Activated naive CD8-positive, alpha-beta T cell treated with anti-CD3 and anti-CD28 coated beads, Interleukin-2, amount 50 U/mL, for 16 hours (primary cell): ENCODE measurements around the gene ADD2.

ENCODE experiments used
- DNase-seq: peaks from one replicate; pipeline ENCODE4 v3.0.0-alpha.2; 2020; ENCODE audit warnings: low read depth, low spot score

The ADD2 gene

DNA sequence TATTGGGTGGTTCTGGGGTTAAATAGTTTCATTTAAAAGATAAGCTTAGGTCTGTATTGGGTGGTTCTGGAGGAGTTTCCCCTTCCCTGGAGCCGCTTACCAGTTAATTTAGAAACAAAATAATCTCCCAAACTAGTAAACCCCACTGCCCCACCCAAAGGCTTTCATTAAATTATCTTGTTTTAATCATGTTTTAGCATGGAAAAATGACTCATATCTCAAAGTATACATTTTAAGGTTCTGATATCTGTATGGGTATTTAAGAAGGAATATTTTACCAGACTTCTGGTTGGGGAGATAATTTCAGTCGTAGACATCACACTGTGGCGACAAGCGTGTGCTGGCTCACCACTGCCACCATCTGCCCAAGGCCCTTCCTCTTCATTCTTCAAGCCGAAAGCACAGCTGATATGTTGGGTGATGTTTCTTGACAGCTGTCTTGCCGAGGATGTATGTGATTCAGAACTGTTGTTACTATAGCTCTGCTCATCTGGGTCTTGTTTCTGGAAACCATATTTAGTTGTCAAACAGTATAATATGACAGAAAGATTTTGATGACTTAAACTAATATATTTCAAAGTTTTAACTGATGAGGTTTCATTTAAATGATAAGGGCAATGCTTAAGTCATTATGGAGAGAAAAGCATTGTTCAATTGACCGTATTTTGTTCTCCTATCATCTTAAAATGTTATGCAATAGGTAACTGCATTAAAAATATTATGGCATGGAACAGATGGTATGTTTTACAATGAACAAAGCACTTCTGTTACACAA is 17.3 kb upstream of the ADD2 start:
- DNase-seq: no peak

DNA sequence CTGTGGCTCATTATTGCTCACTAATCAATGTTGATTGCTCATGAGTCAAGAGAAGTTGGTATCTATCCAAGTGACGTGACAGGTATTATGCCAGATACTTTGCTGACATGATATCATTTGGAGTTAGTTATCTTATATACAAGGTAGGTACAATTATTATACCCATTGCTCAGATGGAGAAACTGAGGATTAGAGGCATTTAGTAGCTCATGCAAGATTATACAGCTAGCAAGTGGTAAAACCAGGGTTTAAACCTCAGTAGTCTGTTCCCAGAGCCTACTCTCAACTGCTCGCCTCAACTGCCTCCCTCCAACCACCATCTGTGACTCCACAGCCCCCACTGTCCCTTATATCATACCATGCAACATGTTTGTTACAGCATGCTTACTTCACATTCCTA is 16.3 kb upstream of the ADD2 start:
- no peak for DNase-seq

DNA sequence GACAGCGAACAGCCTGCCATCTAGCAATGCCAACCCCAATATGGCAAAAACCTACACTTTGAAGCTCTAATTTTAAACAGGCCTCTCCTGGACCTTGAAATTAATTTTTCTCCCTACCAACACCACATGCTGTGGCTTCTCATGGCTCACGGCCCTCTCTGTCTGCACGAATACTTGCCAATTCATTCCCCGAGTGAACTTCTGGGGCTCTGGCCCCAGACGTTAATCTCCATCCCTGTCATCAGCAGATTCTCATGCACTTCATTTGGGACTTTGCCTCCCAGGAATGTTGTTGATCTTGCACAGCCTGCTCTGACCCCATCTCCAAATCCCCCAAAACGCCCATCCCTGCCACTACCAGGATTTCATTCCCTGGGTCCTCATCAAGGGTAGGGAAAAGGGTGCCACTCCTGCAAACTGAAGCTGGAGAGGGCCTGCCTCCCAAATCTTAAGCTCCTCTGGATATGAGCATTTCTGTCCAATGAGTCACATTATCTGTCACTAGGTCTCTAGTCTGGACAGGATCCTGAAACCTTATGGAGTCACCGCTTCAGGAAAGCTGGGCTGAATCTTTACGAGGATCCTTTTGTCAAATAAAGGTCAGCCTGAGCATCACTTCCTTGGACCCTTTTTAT is 12.0 kb upstream of the ADD2 start:
- DNase-seq: no peak

GRCh38 chr2:70779491-70779890 is 11.5 kb upstream of the ADD2 start:
- no peak for DNase-seq

DNA sequence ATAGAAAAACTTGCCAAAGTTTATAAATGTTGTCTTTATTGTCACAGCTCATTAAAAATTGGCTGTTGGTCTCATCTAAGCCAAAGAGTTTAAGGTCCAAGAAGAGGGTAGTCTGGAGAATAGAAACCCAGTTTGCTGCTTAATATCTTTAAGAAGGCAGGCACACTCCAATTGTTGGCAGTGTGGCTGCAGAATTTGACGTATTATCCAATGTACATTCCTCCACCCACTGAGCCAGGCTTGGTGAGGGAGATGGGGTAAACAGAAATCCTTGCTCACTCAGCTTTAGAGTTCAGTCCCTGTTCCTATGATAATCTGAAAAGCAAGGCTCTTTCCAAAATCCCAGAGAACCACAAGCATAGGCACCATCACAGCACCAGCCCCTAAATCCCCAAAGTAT is 10.7 kb upstream of the ADD2 start:
- no peak for DNase-seq

- no peak for DNase-seq
Observed at GRCh38 chr2:70777450-70777849, 9.4 kb upstream of the ADD2 start.

- no peak for DNase-seq
Observed at GRCh38 chr2:70776266-70776665, 8.3 kb upstream of the ADD2 start.

DNA sequence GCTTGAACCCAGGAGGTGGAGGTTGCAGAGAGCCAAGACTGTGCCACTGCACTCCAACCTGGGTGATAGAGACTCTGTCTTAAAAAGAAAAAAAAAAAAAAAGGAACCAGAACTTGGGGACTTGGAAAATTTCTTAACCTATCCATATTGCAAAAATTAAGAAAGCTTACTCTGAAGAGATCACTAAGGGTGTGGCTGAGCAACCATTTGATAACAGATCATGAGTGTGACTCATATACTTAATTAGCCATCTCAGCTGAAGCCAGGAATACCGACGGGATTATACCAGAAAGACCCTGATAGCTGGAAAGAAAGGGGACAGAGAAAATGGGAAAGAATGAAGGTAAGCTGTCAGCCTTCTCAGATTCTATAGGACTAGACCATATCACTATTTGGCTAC is 7.1 kb upstream of the ADD2 start:
- DNase-seq: no peak

GRCh38 chr2:70772486-70773155 is 4.6 kb upstream of the ADD2 start:
- no peak for DNase-seq

DNA sequence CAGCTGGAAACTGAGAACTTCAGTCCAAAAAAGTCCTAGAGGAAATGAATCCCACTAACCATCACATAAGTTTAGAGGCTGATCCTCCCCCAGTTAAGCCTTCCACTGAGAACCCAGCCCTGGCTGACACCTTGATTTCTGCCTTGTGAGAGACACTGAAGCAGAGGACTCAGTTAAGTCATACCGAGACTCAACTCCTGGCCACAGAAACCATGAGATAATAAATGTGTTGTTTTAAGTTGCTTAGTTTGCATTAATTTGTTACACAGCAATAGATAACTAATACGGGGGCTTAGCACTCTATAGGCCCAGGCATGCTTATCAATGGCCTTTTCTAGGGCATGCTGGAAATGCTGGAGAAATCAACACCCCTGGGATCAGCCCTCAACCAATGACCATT is 3.4 kb upstream of the ADD2 start:
- DNase-seq: no peak

- DNase-seq: no peak
Observed at GRCh38 chr2:70769450-70769849, 1.4 kb upstream of the ADD2 start.

- DNase-seq: no peak
Observed at GRCh38 chr2:70768590-70769085, 638 bp upstream of the ADD2 start.

DNA sequence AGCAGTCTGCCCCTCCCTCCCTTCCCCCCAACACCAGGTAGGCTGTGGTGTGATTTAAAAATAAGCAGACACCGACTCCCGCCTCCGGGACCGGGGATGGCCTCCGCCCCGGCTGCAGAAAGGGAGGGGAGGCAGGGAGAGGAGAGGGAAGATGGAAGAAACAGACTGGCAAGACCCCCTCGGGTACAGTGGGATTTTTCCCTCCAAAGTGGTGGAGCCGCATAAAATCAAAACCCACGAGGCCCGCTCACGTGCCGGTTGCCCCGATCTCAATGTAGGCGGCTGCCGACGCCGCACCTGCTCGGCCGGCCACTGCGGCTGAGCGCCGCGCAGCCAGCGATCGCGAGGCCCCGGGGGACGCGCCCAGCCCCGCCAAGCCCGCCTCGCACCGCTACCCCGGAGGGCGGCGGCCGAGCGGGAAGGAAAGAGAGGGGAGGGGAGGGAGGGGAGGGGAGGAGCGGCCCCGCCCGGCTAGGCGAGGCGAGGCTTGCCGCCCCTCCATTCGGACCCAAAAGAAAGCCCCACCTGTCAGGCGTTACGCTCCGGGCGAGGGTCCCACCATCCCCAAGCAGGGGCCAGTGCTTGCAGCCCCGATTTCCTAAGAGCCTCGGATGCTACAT is 811 bp downstream of the ADD2 start:
- DNase-seq: no peak

- DNase-seq: no peak
Observed at GRCh38 chr2:70766357-70767078, 1.5 kb downstream of the ADD2 start.

DNA sequence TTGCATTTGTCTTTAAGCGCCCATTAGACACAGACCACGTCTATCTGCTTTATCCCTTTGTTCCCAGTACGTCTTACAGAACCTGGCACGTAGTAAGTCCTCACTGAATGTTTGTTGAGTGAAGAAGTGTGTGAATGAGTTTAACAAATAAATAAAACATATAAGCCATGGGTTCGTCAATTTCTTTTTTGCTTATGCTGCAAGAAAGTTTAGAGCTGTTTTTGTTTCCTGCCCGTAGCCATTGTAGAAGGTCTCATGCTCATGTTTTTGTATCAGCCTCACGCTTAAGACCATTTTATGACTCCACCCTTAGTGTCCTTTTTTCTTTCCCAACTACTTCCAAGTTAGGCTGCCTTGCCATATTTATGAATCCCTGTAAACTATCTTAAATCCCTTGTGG is 2.5 kb downstream of the ADD2 start:
- DNase-seq: no peak

DNA sequence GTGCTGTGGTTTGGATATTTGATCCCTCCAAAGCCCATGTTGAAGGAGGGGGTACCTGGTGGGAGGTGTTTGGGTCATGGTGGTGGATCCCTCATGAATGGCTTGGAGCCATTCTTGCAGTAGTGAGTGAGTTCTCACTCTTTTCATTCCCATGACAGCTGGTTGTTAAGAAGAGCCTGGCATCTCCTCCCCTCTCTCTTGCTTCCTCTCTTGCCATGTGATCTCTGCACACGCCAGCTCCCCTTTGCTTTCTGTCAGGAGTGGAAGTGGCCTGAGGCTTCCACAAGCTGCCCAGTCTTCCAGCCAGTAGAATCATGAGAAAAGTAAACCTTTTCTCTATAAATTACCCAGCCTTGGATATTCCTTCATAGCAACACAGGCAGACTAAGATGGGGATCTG is 8.6 kb downstream of the ADD2 start:
- DNase-seq: no peak

DNA sequence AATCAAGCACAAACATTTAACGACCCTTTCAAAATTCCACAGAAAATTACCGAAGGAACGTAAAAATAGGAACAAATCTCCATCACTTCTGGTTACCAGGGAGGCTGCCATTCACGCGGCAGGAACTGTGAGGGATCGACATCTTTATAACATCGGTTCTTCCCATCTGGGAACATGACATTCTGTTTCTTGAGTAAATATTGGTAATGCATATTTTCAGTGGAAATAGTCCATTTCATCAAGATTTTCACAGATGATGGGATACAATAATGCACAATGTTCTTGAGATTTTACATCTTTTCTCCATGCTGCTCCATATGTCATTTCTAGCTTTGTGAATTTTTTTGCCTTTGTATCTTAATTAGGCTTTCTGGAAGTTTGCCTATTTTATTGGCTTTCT is 10.0 kb downstream of the ADD2 start:
- DNase-seq: no peak

GRCh38 chr2:70757360-70757759 is 10.6 kb downstream of the ADD2 start:
- DNase-seq: no peak

GRCh38 chr2:70756128-70756527 is 11.9 kb downstream of the ADD2 start:
- no peak for DNase-seq

- DNase-seq: no peak
Observed at GRCh38 chr2:70753902-70754301, 14.1 kb downstream of the ADD2 start.

DNA sequence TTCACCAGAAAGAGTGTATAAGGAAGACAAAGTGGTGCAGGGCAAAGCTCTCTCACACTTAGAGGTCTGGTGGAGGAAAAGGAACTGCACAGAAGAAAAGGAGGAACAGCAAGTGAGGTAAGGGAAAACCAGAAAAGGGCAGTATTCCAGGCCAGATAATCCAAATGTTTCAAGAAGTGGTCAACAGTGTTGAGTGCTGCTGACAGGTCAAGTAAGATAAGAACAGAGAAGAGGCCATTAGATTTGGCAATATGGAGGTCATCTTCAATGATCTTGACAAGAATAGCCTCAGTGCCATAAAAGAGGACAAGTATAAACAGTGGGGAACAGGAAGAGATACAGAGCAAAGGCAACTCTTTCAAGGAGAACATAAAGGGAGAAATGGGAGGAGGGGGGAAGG is 15.0 kb downstream of the ADD2 start:
- DNase-seq: no peak

DNA sequence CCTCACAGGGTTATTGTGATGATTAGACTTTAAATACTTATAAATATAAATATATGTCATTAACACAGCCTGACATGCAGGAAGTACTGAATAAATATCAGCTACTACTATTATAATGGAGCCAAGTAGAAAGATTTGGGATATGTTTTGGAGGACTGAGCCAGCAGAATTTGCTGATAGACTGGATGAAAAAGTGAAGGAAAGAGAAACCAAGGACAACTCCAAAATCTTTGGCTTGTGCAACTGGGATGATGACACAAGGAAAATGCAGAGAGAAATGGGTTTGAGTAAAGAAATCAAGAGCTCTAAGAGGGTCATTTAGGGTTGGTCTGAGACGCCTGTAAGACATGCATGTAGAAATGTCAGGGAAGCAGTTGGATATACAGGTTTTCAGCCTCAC is 15.6 kb downstream of the ADD2 start:
- DNase-seq: no peak
